Effector CD8-positive, alpha-beta T cell (primary cell): ENCODE data around the gene ZNF85.
"Not testable (repeated sequence)": the region's sequence is repeated elsewhere in the genome, so short reads cannot be mapped to it uniquely, and the experiment has no call there.

Source experiments
- DNase-seq: peaks from one replicate; lab custom pipeline; 2025; lab: John Stamatoyannopoulos, UW
- total RNA-seq, 4 experiments: gene quantifications; one replicate each; lab custom pipeline; 2026; lab: John Stamatoyannopoulos, UW

ZNF85 gene
- 8.1 to 13.3 (median 11.1) reads per million in 4 experiments for total RNA-seq

DNA sequence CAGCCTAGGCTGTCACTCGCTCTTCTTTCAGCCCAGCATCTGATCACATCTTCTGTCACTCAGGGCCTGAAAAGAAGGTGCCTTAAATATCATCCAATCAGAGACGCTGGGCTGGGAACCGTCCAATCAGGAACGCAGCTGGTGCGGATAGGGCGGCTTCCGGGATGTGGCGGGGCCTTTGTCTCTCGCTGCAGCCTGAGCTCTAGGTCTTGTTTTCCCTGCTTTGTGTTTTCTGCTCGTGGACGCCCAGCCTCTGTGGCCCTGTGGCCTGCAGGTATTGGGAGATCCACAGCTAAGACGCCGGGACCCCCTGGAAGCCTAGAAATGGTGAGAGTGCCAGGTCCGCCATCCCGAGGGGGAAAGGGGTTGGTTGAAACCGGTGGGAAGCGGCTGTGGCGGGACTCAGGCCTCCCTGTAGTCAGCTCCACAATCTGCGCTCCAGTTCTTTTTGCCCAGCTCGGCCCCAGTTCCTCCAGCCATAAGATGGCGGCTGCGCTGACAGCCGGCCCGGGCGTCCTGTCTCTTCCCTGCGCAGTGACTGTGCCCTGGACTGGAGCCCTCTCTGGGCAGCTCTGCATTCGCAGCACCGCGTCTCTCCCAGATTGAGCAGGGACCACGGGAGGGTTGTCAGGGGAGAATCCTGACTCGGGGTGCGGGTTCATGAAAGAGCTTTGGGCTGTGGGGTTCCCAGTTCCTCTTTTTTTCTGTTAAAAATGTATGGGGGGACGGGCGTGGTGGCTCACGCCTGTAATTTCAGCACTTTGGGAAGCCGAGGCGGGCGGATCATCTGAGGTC is at the start of gene ZNF85:
Gene ZNF85, plus strand, starts transcription at position 175 of the 795 bp plus-strand sequence. Its CDS starts 150 bp downstream, at position 325.
- peak; percentile 85 for DNase-seq

DNA sequence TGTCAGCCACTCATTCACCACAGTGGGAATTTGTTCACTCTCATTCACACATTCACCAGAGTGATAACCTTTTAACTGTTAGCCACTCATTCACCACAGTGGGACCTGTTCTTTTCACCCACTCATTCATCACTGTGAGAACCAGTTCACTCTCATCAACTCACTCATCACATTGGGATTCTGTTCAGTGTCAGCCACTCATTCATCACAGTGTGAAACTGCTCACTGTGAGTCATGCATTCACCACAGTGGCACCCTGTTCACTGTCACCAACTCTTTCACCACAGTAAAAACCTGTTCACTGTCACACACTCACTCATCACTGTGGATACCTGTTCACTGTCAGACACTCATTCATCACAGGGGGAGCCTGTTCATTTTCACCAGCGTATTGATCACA is 43.5 kb upstream of the ZNF85 start:
- no peak for DNase-seq

DNA sequence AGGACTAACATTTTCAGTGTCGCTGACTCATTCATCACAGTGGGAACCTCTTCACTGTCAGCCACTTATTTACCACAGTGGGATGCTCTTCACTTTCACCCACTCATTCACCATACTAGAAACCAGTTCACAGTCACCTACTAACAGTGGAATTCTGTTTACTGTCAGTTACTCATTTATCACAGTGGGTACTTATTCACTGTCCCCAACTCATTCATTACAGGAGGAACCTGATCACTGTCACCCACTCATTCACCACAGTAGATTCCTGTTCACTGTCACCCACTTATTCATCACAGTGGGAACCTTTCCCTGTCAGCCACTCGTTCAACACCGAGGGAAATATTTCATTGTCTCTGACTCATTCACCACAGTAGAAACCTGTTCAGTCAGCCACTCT is 10.1 kb upstream of the ZNF85 start:
- no peak for DNase-seq

DNA sequence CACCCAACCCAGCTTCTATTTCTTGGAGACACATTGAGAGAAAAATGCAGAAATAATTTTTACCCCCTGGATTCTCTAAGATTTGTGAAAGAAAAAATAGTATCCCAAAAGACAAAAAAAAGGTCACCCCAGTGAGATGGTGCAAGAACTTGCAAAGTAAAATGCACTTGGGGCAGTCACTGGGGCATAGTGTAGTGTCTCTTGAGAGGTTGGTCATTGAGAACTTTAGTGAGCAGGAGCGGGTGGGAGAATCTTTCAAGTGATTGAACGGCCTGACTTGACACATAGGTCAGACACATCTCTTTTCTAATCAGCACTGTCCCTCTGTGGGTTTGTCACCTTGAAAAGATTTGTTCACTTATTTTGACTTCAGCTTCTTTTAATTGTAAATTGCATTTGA is 2.4 kb downstream of the ZNF85 start:
- DNase-seq = no peak

DNA sequence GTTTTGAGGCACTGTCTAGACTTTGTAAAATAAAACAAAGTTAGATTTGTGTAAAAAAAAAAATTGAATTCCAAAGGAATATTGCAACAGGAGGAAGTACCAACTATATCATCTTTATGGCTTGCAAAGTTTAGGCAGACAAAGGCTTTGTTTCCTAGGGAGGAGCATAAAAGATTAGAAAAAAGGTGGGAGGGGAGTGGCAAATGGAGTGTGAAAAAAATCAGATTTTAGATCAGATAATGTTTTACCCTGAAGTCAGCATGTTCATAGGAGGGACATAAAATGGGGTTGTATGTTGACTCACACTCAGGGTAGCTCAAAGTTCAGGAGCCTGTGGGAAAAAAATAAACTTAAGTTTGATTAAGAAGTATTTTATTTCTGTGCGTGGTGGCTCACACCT is 3.7 kb downstream of the ZNF85 start:
- DNase-seq = no peak

DNA sequence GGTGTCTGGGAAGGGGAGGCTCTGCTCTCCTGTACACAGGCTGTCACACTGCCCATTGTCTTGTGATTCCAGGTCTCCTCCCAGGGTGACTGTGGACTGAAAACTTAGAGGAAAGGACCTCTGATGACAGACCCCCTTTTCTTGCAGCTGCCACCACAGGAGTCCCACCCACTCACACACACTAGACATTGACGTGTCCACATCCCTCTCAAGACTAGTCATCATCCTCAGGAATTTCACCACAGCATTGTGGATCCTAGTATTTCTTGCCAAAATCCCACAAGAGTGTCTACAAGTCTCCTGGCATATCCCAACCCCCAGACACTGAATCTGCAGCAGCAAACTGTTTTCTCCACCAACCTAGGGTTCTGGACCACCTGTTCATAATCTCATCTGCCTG is 5.3 kb downstream of the ZNF85 start:
- no peak for DNase-seq

DNA sequence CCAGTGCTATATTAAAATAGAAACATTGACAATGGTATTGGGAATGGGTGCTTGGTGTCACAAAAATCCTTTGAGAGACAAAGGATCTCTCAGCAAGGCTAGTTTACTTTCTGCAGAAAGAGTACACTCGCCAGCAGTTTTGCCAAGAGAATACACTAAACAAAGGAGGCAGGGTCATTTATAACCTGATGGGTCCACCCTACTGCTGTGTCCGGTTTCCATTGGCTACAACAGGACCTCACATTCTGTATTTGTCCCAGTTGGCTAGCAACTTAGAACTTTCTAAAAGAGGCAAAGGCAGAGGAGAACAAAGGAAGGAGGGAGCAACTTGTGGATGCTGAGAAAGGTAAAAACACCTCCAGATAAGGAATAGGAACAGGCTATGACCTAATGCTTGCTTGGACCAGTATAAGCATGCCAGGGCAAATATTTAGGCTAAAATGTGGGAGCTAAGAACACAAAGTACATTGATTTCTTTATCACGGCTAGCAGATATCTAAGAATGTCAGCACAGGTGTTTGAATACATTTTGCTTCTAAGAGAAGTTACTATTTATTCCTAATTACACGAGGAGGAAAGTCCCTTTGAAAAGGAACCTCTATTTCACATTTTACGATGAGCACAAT is 13.4 kb downstream of the ZNF85 start:
- not testable (repeated sequence) for DNase-seq

DNA sequence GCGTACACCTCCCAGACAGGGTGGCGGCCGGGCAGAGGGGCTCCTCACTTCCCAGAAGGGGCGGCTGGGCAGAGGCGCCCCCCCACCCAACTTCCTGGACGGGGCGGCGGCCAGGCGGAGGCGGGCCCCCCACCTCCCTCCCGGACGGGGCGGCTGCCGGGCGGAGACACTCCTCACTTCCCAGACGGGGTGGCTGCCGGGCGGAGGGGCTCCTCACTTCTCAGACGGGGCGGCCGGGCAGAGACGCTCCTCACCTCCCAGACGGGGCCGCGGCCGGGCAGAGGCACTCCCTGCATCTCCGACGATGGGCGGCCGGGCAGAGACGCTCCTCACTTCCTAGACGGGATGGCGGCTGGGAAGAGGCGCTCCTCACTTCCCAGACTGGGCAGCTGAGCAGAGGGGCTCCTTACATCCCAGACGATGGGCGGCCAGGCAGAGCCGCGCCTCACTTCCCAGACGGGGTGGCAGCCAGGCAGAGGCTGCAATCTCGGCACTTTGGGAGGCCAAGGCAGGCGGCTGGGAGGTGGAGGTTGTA is 29.6 kb downstream of the ZNF85 start:
- not testable (repeated sequence) for DNase-seq

DNA sequence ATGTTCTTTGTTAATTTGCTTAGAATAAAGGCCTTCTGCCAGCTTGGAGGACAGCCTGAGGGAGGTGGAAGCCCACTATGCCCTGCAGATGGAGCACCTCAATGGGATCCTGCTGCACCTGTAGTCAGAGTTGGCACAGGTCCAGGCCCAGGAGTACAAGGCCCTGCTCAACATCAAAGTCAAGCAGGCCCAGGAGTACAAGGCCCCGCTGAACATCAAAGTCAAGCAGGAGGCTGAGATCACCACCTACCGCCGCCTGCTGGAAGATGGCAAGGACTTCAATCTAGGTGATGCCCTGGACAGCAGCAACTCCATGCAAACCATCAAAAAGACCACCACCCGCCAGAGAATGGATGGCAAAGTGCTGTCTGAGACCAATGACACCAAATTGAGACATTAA is 41.7 kb downstream of the ZNF85 start:
- DNase-seq = no peak

DNA sequence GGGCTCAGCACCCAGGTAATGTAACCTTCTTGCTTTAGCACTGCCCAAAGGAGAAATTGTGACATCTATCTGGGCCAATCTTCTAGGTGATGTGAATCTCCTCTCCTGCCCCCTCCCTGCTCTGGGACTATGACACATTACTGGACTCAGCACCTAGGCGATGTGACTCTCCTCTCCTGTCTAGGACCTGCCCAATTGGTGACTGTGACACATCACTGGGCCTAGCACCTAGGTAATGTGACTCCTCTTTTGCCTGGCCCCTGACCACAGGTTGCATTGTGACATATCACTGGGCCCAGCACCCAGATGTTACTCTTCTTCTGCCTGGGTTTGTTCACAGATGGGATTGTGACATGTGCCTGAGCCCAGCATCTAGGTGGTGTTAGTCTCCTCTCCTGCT is 45.0 kb downstream of the ZNF85 start:
- no peak for DNase-seq

DNA sequence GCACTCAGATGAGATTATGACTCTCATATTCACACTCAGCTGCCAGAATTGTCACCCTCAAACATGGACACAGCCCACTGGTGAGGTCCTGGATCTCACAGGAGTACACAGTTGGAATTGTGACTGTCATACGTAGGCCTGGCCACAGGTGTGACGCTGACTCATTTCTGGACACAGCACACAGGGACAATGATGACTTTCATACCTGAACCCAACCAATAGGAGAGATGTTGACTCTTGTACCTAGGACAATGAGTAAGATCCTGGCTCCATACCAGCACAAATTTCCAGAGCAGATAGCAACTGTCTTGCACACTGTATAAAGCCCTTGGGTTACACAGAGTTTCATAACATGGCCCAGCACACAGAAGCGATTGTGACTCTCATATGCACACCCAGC is 46.4 kb downstream of the ZNF85 start:
- no peak for DNase-seq

DNA sequence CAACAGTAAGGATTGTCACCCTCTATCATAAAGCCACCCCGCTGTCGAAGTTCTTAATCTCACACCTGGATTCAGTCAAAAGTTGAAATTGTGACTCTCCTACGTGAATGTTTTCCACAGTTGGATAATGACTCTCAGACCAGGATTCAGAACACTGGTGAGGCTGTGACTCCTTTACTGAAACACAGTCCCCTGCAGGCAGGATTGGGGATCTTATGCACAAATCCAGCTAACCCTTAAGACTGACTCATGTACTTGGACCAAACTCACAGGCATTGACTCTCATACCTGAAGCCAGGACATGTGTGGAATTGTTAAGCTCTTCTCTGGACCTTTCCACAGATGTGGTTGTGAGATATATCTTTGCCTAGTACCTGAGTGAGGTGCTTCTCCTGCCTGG is 46.8 kb downstream of the ZNF85 start:
- DNase-seq = no peak

DNA sequence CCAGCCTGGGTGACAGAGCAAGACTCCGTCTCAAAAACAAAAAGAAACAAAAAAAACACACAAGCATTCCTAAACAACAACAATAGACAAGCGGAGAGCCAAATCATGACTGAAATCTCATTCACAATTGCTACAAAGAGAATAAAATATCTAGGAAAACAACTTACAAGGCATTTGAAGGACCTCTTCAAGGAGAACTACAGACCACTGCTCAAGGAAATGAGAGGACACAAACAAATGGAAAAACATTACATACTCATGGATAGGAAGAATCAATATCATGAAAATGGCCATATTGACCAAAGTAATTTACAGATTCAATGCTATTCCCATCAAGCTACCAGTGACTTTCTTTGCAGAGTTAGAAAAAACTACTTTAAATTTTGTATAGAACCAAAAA is 69.7 kb downstream of the ZNF85 start:
- DNase-seq = not testable (repeated sequence)

DNA sequence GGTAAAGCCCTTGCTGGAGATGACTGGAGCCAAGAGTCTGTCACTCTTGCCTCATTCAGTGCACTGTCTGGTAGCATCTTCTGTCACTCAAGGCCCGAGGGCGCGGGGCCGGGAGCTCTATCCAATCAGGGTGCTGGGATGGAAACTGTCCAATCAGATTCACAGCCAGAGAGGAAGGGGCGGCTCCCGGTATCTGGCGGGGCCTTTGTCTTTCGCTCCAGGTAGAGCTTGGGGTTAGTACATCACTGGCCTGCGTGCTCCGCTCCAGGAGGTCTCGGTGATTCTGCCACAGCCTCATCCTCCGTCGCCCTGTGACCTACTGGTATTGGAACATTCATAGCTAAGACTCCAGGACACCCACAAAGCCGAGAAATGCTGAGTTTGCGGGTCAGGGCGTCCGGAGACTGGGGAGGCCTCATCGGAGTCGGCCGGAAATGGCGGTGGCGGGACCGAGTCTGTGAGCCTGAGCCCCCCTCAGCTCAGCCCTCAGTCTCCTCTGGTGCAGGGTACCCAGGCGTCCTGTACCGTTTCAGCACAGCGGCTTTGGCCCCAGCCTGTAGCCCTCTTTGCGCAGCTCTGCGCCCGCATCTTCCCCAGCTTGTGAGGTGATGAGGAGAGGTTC is 76.8 kb downstream of the ZNF85 start:
- peak; percentile 79 for DNase-seq
